Endothelial cell of umbilical vein (primary cell): ENCODE results near the gene LRWD1.
"Not testable (repeated sequence)": the region's sequence is repeated elsewhere in the genome, so short reads cannot be mapped to it uniquely, and the experiment has no call there.

Experiments
- EZH2 ChIP-seq: IDR thresholded peaks from 2 replicates; pipeline ENCODE4 v1.6.1; 2012; ENCODE audit warnings: borderline replicate concordance, low read depth, mild to moderate bottlenecking, moderate library complexity, low read length, inconsistent platforms; ENCODE audit not compliant: severe bottlenecking
- FOS ChIP-seq: IDR thresholded peaks from 2 replicates; pipeline ENCODE4 v1.6.1; 2011; ENCODE audit warnings: mild to moderate bottlenecking, low read length, moderate library complexity, borderline replicate concordance; ENCODE audit not compliant: insufficient read depth
- JUN ChIP-seq: IDR thresholded peaks from 2 replicates; pipeline ENCODE4 v1.6.1; 2011; ENCODE audit warnings: borderline replicate concordance, low read depth; ENCODE audit not compliant: insufficient read length, insufficient read depth
- MAX ChIP-seq: IDR thresholded peaks from 2 replicates; pipeline ENCODE4 v1.6.1; 2011; ENCODE audit not compliant: insufficient read depth, insufficient read length
- MYC ChIP-seq: IDR thresholded peaks from one replicate; pipeline ENCODE4 v1.6.1; 2011; ENCODE audit warnings: mild to moderate bottlenecking, low read depth, low read length
- POLR2A ChIP-seq: IDR thresholded peaks from 2 replicates; pipeline ENCODE4 v1.6.1; 2012; ENCODE audit warnings: low read depth, mild to moderate bottlenecking, control low read depth, low read length
- POLR2AphosphoS5 ChIP-seq: IDR thresholded peaks from 2 replicates; pipeline ENCODE4 v1.6.1; 2012; ENCODE audit warnings: low read depth, mild to moderate bottlenecking, control low read depth, low read length, moderate library complexity; ENCODE audit not compliant: insufficient read depth
- TF ChIP-seq, protein P1 (sequence below), 2 donors: IDR thresholded peaks; 1 replicate in 1 of 2; 2 replicates in 1 of 2; pipeline ENCODE4 v1.5.1; 2011; ENCODE audit warnings: low read length in 2 of 2, mild to moderate bottlenecking in 2 of 2, moderate library complexity in 2 of 2, control low read depth in 1 of 2, inconsistent platforms in 1 of 2, low read depth in 1 of 2; ENCODE audit not compliant: insufficient read depth in 1 of 2; ENCODE audit errors: extremely low read depth in 1 of 2

- not testable (repeated sequence) for TF ChIP-seq FOS, POLR2A, JUN, MAX, POLR2AphosphoS5, EZH2, MYC
- TF ChIP-seq, protein P1, sequence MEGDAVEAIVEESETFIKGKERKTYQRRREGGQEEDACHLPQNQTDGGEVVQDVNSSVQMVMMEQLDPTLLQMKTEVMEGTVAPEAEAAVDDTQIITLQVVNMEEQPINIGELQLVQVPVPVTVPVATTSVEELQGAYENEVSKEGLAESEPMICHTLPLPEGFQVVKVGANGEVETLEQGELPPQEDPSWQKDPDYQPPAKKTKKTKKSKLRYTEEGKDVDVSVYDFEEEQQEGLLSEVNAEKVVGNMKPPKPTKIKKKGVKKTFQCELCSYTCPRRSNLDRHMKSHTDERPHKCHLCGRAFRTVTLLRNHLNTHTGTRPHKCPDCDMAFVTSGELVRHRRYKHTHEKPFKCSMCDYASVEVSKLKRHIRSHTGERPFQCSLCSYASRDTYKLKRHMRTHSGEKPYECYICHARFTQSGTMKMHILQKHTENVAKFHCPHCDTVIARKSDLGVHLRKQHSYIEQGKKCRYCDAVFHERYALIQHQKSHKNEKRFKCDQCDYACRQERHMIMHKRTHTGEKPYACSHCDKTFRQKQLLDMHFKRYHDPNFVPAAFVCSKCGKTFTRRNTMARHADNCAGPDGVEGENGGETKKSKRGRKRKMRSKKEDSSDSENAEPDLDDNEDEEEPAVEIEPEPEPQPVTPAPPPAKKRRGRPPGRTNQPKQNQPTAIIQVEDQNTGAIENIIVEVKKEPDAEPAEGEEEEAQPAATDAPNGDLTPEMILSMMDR (IDR thresholded peaks at IDR 0.05; ENCODE audit: extremely low read depth in 1 of 2, insufficient read depth in 1 of 2, low read depth in 1 of 2, low read length in 2 of 2) = not testable (repeated sequence)
These were observed 47.2 kb downstream of the LRWD1 start for GRCh38 chr7:102511860-102512522.
